Measurements from ENCODE around the gene BCAS3. TPM values are rescaled to one million over a fixed set of nuclear protein-coding genes. Genes with fewer than 3 reads are reported as not detected.

The BCAS3 gene
- total RNA-seq, 1 donor from 2014 or later, result 35.7 TPM

- H3K4me3 Mint-ChIP-seq (ENCODE audit: unreplicated experiment), result no peak overlapping the region
- H3K27me3 Mint-ChIP-seq (ENCODE audit: unreplicated experiment), result no peaks in the 10 kb centered on the region
- no peak overlapping the region for H3K27ac Mint-ChIP-seq (ENCODE audit: unreplicated experiment)
- H3K9me3 Mint-ChIP-seq (ENCODE audit: unreplicated experiment), result no peaks in the 10 kb centered on the region
- TF ChIP-seq CTCF (IDR thresholded peaks at IDR 0.05), result no peak
- peaks cover 37% of the 10 kb centered on the region for H3K4me1 Mint-ChIP-seq (ENCODE audit: unreplicated experiment)
- no peak for DNase-seq (ENCODE audit: extremely low spot score, unreplicated experiment)
- H3K36me3 Mint-ChIP-seq (ENCODE audit: unreplicated experiment), result peaks cover 3% of the 10 kb centered on the region
These were observed 482.6 kb downstream of the BCAS3 start for GRCh38 chr17:61160204-61160603.

- H3K27ac Mint-ChIP-seq (ENCODE audit: unreplicated experiment), result no peak overlapping the region
- H3K4me3 Mint-ChIP-seq (ENCODE audit: unreplicated experiment), result no peak overlapping the region
- DNase-seq (ENCODE audit: extremely low spot score, unreplicated experiment), result no peak
These were observed 483.3 kb downstream of the BCAS3 start for GRCh38 chr17:61160789-61161445.

GRCh38 chr17:61161615-61162134 is 484.0 kb downstream of the BCAS3 start:
- peaks cover 32% of the 10 kb centered on the region for H3K4me1 Mint-ChIP-seq (ENCODE audit: unreplicated experiment)

More at GRCh38 chr17:61160789-61161445, 483.3 kb downstream of the BCAS3 start:
- H3K4me1 Mint-ChIP-seq (ENCODE audit: unreplicated experiment), result peaks cover 35% of the 10 kb centered on the region
- peaks cover 3% of the 10 kb centered on the region for H3K36me3 Mint-ChIP-seq (ENCODE audit: unreplicated experiment)
- H3K9me3 Mint-ChIP-seq (ENCODE audit: unreplicated experiment), result no peaks in the 10 kb centered on the region
- no peaks in the 10 kb centered on the region for H3K27me3 Mint-ChIP-seq (ENCODE audit: unreplicated experiment)
- no peak for TF ChIP-seq CTCF (IDR thresholded peaks at IDR 0.05)

GRCh38 chr17:61164517-61164916 is 486.9 kb downstream of the BCAS3 start:
- Mint-ChIP-seq H3K9me3 (ENCODE audit: unreplicated experiment) (no peaks in the 10 kb centered on the region), H3K4me3 (ENCODE audit: unreplicated experiment) (no peak overlapping the region), H3K27ac (ENCODE audit: unreplicated experiment) (no peak overlapping the region), H3K27me3 (ENCODE audit: unreplicated experiment) (no peaks in the 10 kb centered on the region), H3K4me1 (ENCODE audit: unreplicated experiment) (peaks cover 11% of the 10 kb centered on the region), H3K36me3 (ENCODE audit: unreplicated experiment) (peaks cover 3% of the 10 kb centered on the region)
- TF ChIP-seq CTCF (IDR thresholded peaks at IDR 0.05), result no peak
- DNase-seq (ENCODE audit: extremely low spot score, unreplicated experiment), result no peak

More at GRCh38 chr17:61161615-61162134, 484.0 kb downstream of the BCAS3 start:
- H3K27ac Mint-ChIP-seq (ENCODE audit: unreplicated experiment), result no peak overlapping the region
- no peak overlapping the region for H3K4me3 Mint-ChIP-seq (ENCODE audit: unreplicated experiment)
- H3K9me3 Mint-ChIP-seq (ENCODE audit: unreplicated experiment), result no peaks in the 10 kb centered on the region
- H3K36me3 Mint-ChIP-seq (ENCODE audit: unreplicated experiment), result peaks cover 3% of the 10 kb centered on the region
- no peak for TF ChIP-seq CTCF (IDR thresholded peaks at IDR 0.05)
- DNase-seq (ENCODE audit: extremely low spot score, unreplicated experiment), result no peak
- H3K27me3 Mint-ChIP-seq (ENCODE audit: unreplicated experiment), result no peaks in the 10 kb centered on the region

GRCh38 chr17:61167075-61167474 is 489.4 kb downstream of the BCAS3 start:
- no peak for DNase-seq (ENCODE audit: extremely low spot score, unreplicated experiment)
- Mint-ChIP-seq H3K27ac (ENCODE audit: unreplicated experiment) (no peak overlapping the region), H3K4me3 (ENCODE audit: unreplicated experiment) (no peak overlapping the region), H3K27me3 (ENCODE audit: unreplicated experiment) (no peaks in the 10 kb centered on the region), H3K36me3 (ENCODE audit: unreplicated experiment) (peaks cover 11% of the 10 kb centered on the region), H3K4me1 (ENCODE audit: unreplicated experiment) (no peaks in the 10 kb centered on the region), H3K9me3 (ENCODE audit: unreplicated experiment) (no peaks in the 10 kb centered on the region)
- no peak for TF ChIP-seq CTCF (IDR thresholded peaks at IDR 0.05)
